ENCODE data around the gene PHLDB1. TPM values are rescaled to one million over a fixed set of nuclear protein-coding genes. Genes with fewer than 3 reads are reported as not detected.
"Not testable (repeated sequence)": the region's sequence is repeated elsewhere in the genome, so short reads cannot be mapped to it uniquely, and the experiment has no call there.

Gene PHLDB1
- total and polyA plus RNA-seq, 3 donors from 2014 or later = 51.1 to 102 (median 95.9) TPM

GRCh38 chr11:118682372-118682771, 75.0 kb downstream of the PHLDB1 start:
- DNase-seq = no peak
- TF ChIP-seq POLR2A (IDR thresholded peaks at IDR 0.05) = no peak
- TF ChIP-seq, protein P1, sequence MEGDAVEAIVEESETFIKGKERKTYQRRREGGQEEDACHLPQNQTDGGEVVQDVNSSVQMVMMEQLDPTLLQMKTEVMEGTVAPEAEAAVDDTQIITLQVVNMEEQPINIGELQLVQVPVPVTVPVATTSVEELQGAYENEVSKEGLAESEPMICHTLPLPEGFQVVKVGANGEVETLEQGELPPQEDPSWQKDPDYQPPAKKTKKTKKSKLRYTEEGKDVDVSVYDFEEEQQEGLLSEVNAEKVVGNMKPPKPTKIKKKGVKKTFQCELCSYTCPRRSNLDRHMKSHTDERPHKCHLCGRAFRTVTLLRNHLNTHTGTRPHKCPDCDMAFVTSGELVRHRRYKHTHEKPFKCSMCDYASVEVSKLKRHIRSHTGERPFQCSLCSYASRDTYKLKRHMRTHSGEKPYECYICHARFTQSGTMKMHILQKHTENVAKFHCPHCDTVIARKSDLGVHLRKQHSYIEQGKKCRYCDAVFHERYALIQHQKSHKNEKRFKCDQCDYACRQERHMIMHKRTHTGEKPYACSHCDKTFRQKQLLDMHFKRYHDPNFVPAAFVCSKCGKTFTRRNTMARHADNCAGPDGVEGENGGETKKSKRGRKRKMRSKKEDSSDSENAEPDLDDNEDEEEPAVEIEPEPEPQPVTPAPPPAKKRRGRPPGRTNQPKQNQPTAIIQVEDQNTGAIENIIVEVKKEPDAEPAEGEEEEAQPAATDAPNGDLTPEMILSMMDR (IDR thresholded peaks at IDR 0.05) = no peak
- no peaks in the 10 kb centered on the region for H3K4me1 ChIP-seq
- H3K4me3 ChIP-seq = no peak overlapping the region
- intact Hi-C loops (cut with DNase I; ENCODE audit: low total_unique reads) = loop anchor here (10.0 kb wide), 1 partner anchor 272 kb away; the partner anchor contains the start of gene UPK2
- H3K9me3 ChIP-seq = no peaks in the 10 kb centered on the region
- 100% methylated on average over 1 of the region's 1 CpG for WGBS, 2 donors
- H3K27ac ChIP-seq = no peak overlapping the region
- no peaks in the 10 kb centered on the region for H3K27me3 ChIP-seq
- no peaks in the 10 kb centered on the region for H3K36me3 ChIP-seq (ENCODE audit: low read depth, missing control alignments)

DNA sequence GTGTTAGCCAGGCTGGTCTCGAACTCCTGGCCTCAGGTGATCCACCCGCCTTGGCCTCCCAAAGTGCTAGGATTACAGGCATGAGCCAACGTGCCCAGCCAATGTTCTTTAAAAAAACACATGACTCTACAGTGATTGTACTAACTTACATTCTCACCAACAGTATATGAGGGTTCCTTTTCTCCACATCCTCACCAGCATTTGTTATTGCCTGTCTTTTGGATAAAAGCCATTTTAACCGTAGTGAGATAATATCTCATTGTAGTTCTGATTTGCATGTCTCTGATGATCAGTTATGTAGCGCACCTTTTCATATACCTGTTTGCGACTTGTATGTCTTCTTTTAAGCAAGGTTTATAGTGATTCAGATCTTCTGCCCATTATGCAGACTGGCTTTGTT, 75.5 kb downstream of the PHLDB1 start:
- H3K27ac ChIP-seq; DNase-seq; H3K27me3 ChIP-seq; H3K4me1 ChIP-seq; H3K9me3 ChIP-seq; H3K4me3 ChIP-seq; H3K36me3 ChIP-seq (ENCODE audit: low read depth, missing control alignments): not testable (repeated sequence)
- intact Hi-C loops (cut with DNase I; ENCODE audit: low total_unique reads) = loop anchor here (10.0 kb wide), 1 partner anchor 272 kb away; the partner anchor contains the start of gene UPK2
- 83 to 86% methylated on average over 6 of the region's 6 CpGs for WGBS, 2 donors

DNA sequence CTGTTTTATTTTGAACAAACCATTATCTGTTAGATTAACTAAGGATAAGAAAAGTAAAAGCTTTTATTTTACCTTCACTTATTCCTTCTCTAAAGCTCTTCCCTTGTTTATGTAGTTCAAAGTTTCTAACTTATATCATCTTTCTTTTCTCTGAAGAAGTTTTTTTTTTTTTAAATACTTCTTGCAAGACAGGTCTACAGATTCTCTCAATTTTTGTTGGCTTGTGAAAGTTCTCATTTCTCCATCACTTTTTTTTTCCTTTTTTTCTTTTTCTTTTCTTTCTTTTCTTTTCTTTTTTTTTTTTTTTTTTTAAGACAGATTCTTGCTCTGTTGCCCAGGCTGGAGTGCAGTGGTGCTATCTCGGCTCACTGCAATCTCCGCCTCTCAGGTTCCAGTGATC, 76.8 kb downstream of the PHLDB1 start:
- Histone ChIP-seq H3K36me3 (ENCODE audit: low read depth, missing control alignments) (no peaks in the 10 kb centered on the region), H3K4me1 (peaks cover under 1% of the 10 kb centered on the region), H3K9me3 (no peaks in the 10 kb centered on the region), H3K27ac (no peak overlapping the region), H3K27me3 (no peaks in the 10 kb centered on the region), H3K4me3 (no peak overlapping the region)
- TF ChIP-seq POLR2A (IDR thresholded peaks at IDR 0.05) = no peak
- TF ChIP-seq, protein P1 (IDR thresholded peaks at IDR 0.05) = no peak
- DNase-seq = no peak
- 93 to 100% methylated on average over 2 of the region's 2 CpGs for WGBS, 2 donors
- intact Hi-C loops (cut with DNase I; ENCODE audit: low total_unique reads) = loop anchor here (10.0 kb wide), 1 partner anchor 271 kb away; the partner anchor contains the start of gene UPK2

DNA sequence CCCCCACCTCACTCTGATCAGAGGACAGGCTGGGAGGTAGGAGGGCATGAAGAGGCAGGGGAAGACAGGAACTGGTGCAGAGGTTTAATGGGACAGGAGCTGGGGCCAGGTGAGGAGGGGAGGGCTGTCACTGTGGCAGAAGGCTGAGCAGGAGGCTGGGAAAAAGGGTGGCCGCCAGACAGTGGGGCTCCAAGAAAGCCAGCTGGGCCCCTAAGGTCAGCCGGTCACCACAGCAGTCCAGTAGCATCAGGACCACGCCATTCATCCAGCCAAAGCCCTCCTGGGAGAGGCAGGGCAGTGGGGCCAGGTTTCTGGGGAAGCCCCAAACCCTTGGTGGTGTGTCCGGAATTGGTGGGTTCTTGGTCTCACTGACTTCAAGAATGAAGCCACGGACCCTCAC, 80.5 kb downstream of the PHLDB1 start:
- no peaks in the 10 kb centered on the region for H3K9me3 ChIP-seq
- intact Hi-C loops (cut with DNase I; ENCODE audit: low total_unique reads) = loop anchor here (10.0 kb wide), 1 partner anchor 267 kb away; the partner anchor contains the start of gene UPK2
- WGBS, 2 donors = 85 to 89% methylated on average over 4 to 5 of the region's 5 CpGs
- no peak overlapping the region for H3K4me3 ChIP-seq
- no peak overlapping the region for H3K27ac ChIP-seq
- peaks cover 11% of the 10 kb centered on the region for H3K4me1 ChIP-seq
- no peak for DNase-seq
- no peaks in the 10 kb centered on the region for H3K27me3 ChIP-seq
- H3K36me3 ChIP-seq (ENCODE audit: low read depth, missing control alignments) = no peaks in the 10 kb centered on the region
- no peak for TF ChIP-seq POLR2A (IDR thresholded peaks at IDR 0.05)
- TF ChIP-seq, protein P1 (IDR thresholded peaks at IDR 0.05) = no peak

GRCh38 chr11:118688339-118688738, 80.9 kb downstream of the PHLDB1 start:
- H3K9me3 ChIP-seq; H3K27me3 ChIP-seq; H3K4me3 ChIP-seq; H3K27ac ChIP-seq; H3K36me3 ChIP-seq (ENCODE audit: low read depth, missing control alignments): not testable (repeated sequence)
- WGBS, 2 donors = 69 to 75% methylated on average over 10 of the region's 10 CpGs
- DNase-seq = peak; percentile 45
- H3K4me1 ChIP-seq = peaks cover 11% of the 10 kb centered on the region
- intact Hi-C loops (cut with DNase I; ENCODE audit: low total_unique reads) = loop anchor here (10.0 kb wide), 1 partner anchor 266 kb away; the partner anchor contains the start of gene UPK2
